Measurements from ENCODE around the gene LRP11. TPM values are rescaled to one million over a fixed set of nuclear protein-coding genes. Genes with fewer than 3 reads are reported as not detected.

The LRP11 gene
- polyA plus RNA-seq, 1 donor from 2014 or later, result 57.0 TPM

GRCh38 chr6:149769676-149770075 is 94.5 kb downstream of the LRP11 start:
- TF ChIP-seq CTCF (IDR thresholded peaks at IDR 0.05; ENCODE audit: poor library complexity, severe bottlenecking) (no peak), POLR2AphosphoS5 (IDR thresholded peaks at IDR 0.05) (no peak), EZH2 (IDR thresholded peaks at IDR 0.05; ENCODE audit: borderline replicate concordance, insufficient read depth, low read length, poor library complexity, severe bottlenecking) (no peak), SMC3 (conservative IDR thresholded peaks at IDR 0.05; ENCODE audit: poor library complexity) (no peak), EP300 (conservative IDR thresholded peaks at IDR 0.05; ENCODE audit: poor library complexity, severe bottlenecking) (no peak)
- Histone ChIP-seq H4K20me1 (ENCODE audit: insufficient read depth) (no peaks in the 10 kb centered on the region), H3K9me3 (ENCODE audit: low read length) (no peaks in the 10 kb centered on the region), H3K4me2 (ENCODE audit: low read length) (no peak overlapping the region), H2AFZ (ENCODE audit: low read depth, low read length) (no peak overlapping the region), H3K27me3 (ENCODE audit: insufficient read depth, low read depth, low read length) (no peaks in the 10 kb centered on the region), H3F3A (ENCODE audit: insufficient read depth, low read length, poor library complexity, severe bottlenecking) (no peaks in the 10 kb centered on the region), H3K9ac (ENCODE audit: low read length) (no peak overlapping the region), H3K36me3 (ENCODE audit: insufficient read depth, low read length) (no peaks in the 10 kb centered on the region), H3K9me2 (ENCODE audit: insufficient read depth, low read length) (no peaks in the 10 kb centered on the region), H3K4me3 (ENCODE audit: low read length) (no peak overlapping the region), H3K27ac (ENCODE audit: low read length) (no peak overlapping the region), H3K79me2 (replicated peaks; ENCODE audit: insufficient read depth, low read length) (peaks cover 8% of the 10 kb centered on the region)

Other genes starting within 250 kb of the LRP11 start
- 23.1 and 32.2 TPM in 2 replicates for gene KATNA1, start 215.6 kb downstream of the LRP11 start, polyA plus RNA-seq
- 12.8 and 12.9 TPM in 2 replicates for gene LATS1, start 146.3 kb downstream of the LRP11 start, polyA plus RNA-seq
- gene NUP43, start 117.8 kb downstream of the LRP11 start, polyA plus RNA-seq, result 20.9 and 26.9 TPM in 2 replicates
- gene PCMT1, start 114.6 kb downstream of the LRP11 start, polyA plus RNA-seq, result 384 and 400 TPM in 2 replicates
- gene RAET1E, start 33.8 kb upstream of the LRP11 start, polyA plus RNA-seq, result not detected in 2 replicates
- not detected in 2 replicates for gene RAET1G, start 58.8 kb upstream of the LRP11 start, polyA plus RNA-seq
- gene ULBP2, start 77.7 kb upstream of the LRP11 start, polyA plus RNA-seq, result 1.5 and 2.8 TPM in 2 replicates
- 0.22 and 0.38 TPM in 2 replicates for gene ULBP1, start 99.6 kb upstream of the LRP11 start, polyA plus RNA-seq
- not detected in 2 replicates for gene RAET1L, start 161.2 kb upstream of the LRP11 start, polyA plus RNA-seq
- gene ULBP3, start 204.8 kb upstream of the LRP11 start, polyA plus RNA-seq, result 2.2 and 2.8 TPM in 2 replicates

Measured in neural cell (in vitro differentiated cells).